HG02759 (cell line): Measurements from ENCODE around the gene CPO.

Experiments used
- ATAC-seq: cut with Tn5 transposase; IDR thresholded peaks from one replicate; pipeline ENCODE4 v1.9.1; 2021; ENCODE audit warnings: mild to moderate bottlenecking, moderate library complexity; ENCODE audit not compliant: unreplicated experiment

Gene CPO

DNA sequence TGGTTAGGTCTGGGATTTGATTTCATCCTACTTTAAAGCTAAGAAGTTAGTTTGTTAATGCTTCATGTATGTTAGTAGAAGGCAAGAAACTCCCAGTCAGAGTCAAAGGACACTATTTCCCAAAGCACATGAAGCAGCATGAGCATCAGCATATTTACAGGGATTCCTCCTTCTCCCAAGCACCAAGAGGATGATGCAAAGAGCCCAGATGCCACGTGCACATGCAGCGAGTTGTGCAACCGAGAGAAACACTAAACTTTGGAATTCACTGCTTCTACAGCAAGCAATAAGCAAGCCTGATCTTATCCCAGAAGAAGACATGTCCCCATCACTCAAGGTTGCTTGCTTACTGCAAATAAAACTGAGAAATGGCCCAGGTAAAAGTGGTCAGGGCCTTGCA lies 32.5 kb downstream of the CPO start:
- no peak for ATAC-seq

DNA sequence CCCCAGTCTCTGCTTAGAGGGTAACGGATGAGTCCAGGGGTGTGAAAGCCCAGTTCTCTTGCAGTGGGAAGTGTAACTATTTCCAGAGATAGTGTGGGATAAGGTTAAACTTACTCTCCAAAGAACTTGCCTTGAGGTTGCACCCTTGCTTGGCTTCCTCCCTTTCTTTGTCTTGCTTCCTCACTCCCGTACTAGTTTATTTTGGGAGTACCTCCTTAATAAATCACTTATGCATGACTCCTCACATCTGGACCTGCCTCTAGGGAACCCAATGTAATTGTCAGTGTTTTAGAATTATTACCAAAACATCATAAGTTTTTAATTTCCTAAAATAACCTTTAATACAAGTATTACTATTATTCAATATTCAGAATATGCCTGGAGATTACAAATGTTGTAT lies 35.2 kb downstream of the CPO start:
- ATAC-seq, result no peak

- ATAC-seq, result no peak
Observed at GRCh38 chr2:206978746-206979145, 39.4 kb downstream of the CPO start.

DNA sequence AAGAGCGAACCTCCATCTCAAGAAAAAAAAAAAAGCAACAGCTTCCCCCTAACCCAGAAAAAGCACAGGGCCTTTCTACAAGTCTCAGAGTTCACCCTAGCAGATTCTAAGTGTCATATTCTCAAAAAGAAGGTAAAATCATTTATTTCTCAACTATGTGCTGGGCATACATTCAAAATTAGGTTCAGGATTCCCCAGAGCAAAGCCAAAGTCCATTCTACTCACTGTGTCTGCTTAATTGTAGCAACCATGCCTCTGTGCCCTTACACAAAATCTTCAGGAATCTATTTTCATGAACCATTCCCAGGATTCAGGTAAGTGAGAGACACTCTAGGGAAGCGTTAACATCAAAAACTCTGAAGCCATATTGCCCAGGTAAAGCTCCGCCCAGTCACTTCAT lies 40.0 kb downstream of the CPO start:
- ATAC-seq, result no peak

DNA sequence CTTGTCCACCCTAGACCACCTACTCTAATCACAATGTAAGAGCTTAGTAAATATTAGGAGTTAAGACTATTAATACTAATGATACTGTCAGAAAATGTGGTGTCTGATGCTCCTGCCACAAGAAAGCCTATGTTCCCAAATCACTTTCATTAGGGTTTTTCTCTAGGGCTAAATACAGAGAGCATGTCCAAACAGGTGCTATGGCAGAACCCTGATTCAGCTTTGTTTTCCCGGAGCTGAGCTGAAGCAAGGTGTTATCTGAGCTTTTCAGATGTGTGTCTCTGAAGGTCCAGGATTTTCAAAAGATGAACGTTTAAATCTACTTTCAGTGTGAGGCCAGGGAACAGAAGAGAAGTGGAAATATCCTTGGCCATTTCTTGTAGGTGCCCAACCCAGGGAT lies 40.6 kb downstream of the CPO start:
- ATAC-seq, result no peak

DNA sequence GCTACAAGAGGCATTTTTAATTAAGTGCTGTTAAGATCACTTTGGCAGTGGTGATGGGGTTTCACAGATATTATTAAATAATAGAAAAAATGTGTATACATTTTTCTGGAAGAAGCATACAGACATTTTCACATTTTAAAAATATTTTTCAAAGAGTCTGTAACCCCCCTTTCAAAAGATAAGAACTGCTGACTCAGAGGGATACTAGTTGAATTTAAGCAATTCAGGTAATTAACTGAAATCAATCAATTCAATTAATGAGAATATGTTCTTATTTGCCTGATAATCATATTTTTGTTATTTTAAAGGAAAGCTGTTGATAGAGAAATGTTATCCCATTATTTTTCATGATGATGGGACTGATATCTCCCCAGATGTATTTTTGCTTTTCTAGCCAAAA lies 41.1 kb downstream of the CPO start:
- ATAC-seq, result no peak

DNA sequence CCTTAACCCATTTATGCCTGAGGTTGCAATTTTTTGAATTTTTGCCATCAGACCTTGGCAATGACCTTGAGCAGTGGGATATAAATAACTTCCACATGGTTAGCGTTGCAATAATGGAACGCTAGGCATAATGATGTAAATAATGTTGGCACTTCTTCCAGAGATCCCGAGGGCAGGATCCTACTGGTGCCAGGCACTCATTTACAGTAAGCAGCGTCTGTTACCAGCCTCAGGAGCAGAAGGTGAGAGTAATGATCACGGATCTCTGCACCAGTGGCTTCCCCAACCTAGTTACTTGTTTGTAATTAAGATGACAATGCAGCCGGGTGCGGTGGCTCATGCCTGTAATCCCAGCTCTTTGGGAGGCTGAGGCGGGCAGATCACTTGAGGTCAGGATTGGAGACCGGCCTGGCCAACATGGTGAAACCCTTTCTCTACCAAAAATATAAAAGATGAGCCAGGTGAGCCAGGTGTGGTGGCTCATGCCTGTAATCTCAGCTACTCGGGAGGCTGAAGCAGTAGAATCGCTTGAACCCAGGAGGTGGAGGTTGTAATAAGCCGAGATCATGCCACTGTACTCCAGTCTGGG lies 41.9 kb downstream of the CPO start:
- no peak for ATAC-seq

GRCh38 chr2:206981739-206982340 lies 42.5 kb downstream of the CPO start:
- no peak for ATAC-seq

- no peak for ATAC-seq
Observed at GRCh38 chr2:206982360-206982955, 43.1 kb downstream of the CPO start.

DNA sequence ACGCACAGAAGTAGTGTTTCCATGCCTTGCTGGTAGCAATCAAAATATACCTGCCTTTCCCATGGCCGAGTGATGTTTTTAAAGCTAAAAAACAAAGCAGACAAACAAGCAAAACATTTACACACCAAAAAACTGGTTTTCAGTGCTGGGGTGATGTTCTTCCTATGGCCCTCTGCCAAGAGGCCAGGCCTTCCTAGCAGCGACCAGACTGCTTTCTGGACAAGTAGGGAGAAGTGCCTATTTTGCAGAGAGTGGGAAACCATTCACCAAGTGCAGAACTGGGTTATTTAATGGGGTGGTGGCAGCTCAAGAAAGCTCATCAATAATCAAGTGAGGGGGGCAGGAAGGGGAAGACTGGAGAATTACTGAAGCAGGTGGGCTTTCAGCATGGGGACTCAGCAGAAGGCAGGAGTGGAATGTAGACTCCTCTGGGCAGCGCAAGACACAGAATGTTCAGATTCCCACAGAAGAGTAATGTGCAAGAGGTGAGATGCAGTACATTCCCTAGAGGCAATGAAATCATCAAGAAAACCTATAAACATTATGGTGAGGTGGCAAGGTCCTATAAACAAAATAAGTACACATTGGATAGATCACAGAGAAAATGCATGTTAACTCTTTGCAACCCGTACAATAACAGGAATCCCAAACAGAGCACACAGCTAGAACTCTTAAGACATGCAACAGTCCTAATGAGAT lies 44.0 kb downstream of the CPO start:
- no peak for ATAC-seq

GRCh38 chr2:206984206-206984605 lies 44.9 kb downstream of the CPO start:
- no peak for ATAC-seq

DNA sequence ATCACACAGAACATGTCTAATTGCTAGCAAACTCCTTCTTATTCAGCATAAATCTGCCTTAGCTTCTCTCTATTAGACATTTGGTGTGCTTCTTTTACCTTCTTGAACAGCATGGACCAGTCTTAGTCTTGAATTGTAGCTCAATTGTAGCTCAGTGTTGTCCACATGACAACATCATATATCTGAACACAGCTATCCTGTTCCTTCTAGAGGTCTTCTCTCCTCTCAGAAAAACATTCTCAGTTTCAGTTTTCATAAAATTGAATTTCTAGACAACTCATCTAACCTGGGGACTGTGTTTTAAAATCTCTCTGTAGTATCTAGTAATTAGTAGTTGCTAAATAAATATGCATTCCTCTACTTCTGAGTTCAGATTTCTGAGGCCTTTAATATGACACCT lies 47.6 kb downstream of the CPO start:
- no peak for ATAC-seq

DNA sequence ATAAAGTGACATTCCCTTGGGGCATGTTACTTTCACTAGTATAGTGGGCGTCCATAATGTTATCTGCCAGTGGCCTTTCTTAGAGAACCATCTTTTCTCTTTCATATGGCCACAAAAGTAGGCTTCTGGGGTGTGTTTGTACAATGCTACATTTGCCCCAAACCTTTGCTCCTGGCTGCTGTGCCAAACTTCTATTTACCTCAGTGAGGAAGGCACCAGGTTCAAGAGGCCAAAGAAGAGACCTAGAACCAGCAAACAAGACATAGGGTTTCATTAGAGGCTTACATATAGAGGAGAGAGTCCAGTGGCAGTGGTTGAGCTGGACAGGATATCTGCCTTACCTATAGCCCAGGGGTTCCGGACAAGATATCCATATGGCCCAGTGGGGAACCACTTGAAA lies 48.5 kb downstream of the CPO start:
- ATAC-seq, result no peak

DNA sequence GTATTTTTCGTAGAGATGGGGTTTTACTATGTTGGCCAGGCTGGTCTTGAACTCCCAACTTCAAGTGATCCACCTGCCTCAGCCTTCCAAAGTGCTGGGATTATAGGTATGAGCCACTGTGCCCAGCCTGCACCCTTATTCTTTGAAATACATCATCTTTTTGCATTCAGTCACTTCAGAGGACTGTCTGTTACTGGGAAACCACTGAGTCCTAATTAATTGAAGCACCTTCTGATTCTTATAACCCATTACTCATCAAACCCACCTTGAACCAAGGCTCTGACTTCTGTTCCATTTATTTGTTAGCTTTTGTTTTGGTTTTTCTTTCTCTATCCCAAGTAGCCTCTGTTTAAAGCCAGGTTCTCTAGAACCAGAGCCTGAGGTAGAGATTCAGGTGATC lies 49.6 kb downstream of the CPO start:
- ATAC-seq, result no peak

- peak; percentile 94 for ATAC-seq
Observed at GRCh38 chr2:206989311-206989710, 50.0 kb downstream of the CPO start.

DNA sequence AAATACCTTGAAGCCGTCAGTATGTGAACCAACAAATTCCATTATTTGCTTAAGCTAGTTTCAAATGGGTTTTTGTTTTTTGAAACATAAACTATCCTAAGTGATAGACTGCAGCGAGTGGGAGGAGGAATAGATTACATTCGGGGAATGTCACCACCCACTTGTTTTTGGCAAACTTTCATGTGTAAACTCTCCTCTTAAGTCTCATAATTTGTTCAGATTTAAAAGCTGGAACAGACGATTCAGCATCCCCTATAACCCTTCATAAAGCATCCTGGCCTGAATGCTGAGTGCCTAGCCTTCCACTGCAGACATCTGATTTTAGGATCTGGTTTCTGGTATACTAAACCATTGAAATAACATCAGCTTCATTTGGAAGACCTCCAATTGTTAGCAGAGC lies 51.0 kb downstream of the CPO start:
- no peak for ATAC-seq

DNA sequence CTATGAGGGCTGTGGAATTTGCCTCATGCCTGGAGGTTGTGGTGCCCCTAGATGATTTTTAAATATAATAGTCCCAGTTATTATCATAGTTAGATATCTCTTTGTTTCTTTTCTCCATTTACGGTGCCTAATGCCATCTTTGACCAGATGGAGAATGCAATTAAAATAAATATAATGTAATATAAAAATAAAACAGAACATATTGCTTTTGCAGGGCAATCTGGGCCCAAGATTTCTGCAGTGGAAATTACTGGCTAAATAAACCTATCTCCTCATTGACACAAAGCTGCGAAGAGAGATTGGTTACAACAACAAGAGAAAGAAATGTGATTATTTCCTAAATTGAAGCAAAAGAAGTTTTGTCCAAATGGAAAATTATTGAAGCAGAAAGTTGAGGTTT lies 51.8 kb downstream of the CPO start:
- no peak for ATAC-seq

- ATAC-seq, result no peak
Observed at GRCh38 chr2:206993396-206993911, 54.1 kb downstream of the CPO start.

DNA sequence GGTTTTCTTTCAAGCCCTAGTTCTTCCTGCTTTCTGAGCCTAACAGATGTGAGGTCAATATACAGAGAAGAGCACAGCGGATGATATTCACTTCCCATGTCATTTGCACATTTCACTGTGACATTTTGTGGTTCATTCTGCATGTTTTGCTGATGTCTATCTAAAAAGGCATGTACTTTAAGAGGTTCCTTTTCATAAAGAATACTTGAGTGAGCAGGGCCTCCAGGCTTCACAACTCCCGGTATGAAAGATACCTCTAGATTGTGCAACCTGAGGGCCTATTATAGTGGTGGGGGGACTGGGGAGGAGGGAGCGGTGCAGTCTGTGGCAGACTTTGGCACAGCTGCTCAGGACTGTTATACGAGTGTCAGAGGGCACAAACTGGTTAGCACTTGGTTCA lies 54.6 kb downstream of the CPO start:
- ATAC-seq, result no peak

DNA sequence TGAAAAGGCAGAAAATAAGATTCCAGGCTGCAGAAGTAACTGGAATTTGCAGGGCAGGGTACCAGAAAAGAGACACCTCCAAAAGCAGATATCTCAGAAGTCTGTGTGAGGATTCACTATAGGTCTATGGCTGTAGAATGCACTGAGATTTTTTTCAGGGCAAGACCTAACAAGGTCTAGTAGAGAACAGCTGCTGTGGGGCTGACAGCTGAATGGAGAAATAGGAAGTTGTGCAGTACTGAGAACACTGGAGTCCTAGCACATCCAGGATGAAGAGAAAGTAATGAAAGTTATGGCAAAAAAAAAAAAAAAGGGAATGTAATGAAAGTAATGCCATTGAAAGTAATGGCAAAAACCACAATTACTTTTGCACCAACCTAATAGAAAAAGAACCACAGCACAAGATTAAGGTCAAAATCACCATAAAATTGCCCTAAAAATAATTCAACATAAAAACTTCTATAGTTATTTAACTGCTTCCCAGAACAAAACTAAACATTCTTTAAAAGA lies 57.3 kb downstream of the CPO start:
- no peak for ATAC-seq

- ATAC-seq, result no peak
Observed at GRCh38 chr2:207008105-207008990, 69.0 kb downstream of the CPO start.
